Measurements from ENCODE around the gene MEF2C. TPM values are rescaled to one million over a fixed set of nuclear protein-coding genes. Genes with fewer than 3 reads are reported as not detected.

MEF2C gene
- polyA plus RNA-seq, 1 donor (not counting 4 experiments of a cell fraction or from before 2014, with no cell fraction given), result 0.10 TPM

GRCh38 chr5:88840495-88840894, 42.5 kb downstream of the MEF2C start:
- no peaks in the 10 kb centered on the region for H3K9me3 ChIP-seq (ENCODE audit: control insufficient read depth, low read depth, low read length)
- no peak for FAIRE-seq
- no peaks in the 10 kb centered on the region for H3K36me3 ChIP-seq (ENCODE audit: control insufficient read depth in 2 of 2, extremely low read depth in 1 of 2, insufficient read depth in 2 of 2, low read length in 2 of 2)
- H3K4me1 ChIP-seq (ENCODE audit: control insufficient read depth, extremely low read depth, insufficient read depth, low read length), result no peaks in the 10 kb centered on the region
- no peaks in the 10 kb centered on the region for H3K27me3 ChIP-seq (ENCODE audit: control insufficient read depth, extremely low read depth, insufficient read depth, low read length)
- H3K79me2 ChIP-seq (ENCODE audit: control insufficient read depth, insufficient read depth, low read length), result no peaks in the 10 kb centered on the region
- no peaks in the 10 kb centered on the region for H4K20me1 ChIP-seq (ENCODE audit: control insufficient read depth, extremely low read depth, insufficient read depth, low read length)
- no peak for DNase-seq (ENCODE audit: low read depth, low spot score)
- H3K27ac ChIP-seq (ENCODE audit: control insufficient read depth, insufficient read depth, low read length), result no peak overlapping the region
- no peak overlapping the region for H3K4me2 ChIP-seq (ENCODE audit: control insufficient read depth, extremely low read depth, insufficient read depth, low read depth, low read length)
- H2AFZ ChIP-seq (ENCODE audit: control insufficient read depth, low read length), result no peak overlapping the region
- H3K9me1 ChIP-seq (ENCODE audit: control insufficient read depth, extremely low read depth, insufficient read depth, low read length), result no peaks in the 10 kb centered on the region
- H3K4me3 ChIP-seq (ENCODE audit: control insufficient read depth in 2 of 3, extremely low read depth in 1 of 3, insufficient read depth in 2 of 3, low read depth in 1 of 3, low read length in 3 of 3), result no peak overlapping the region
- H3K9ac ChIP-seq (ENCODE audit: control insufficient read depth, extremely low read depth, insufficient read depth, low read length), result no peak overlapping the region
- dilution Hi-C loops (cut with MboI; ENCODE audit: extremely low pct_ligation_motif_present, low sequenced_read_pairs), result no loop called here
- no peak for TF ChIP-seq EZH2 (IDR thresholded peaks at IDR 0.05; ENCODE audit: low read length)

GRCh38 chr5:88839238-88839637, 43.7 kb downstream of the MEF2C start:
- TF ChIP-seq CTCF (optimal IDR thresholded peaks at IDR 0.05 in 1 of 3, IDR thresholded peaks at IDR 0.05 in 1 of 3, conservative IDR thresholded peaks at IDR 0.05 in 1 of 3; ENCODE audit: extremely low read depth in 1 of 3, insufficient read depth in 2 of 3, low read length in 3 of 3) (no peak), EZH2 (IDR thresholded peaks at IDR 0.05; ENCODE audit: low read length) (no peak)
- dilution Hi-C loops (cut with MboI; ENCODE audit: extremely low pct_ligation_motif_present, low sequenced_read_pairs), result no loop called here
- H3K79me2 ChIP-seq (ENCODE audit: control insufficient read depth, insufficient read depth, low read length), result no peaks in the 10 kb centered on the region
- H3K27ac ChIP-seq (ENCODE audit: control insufficient read depth, insufficient read depth, low read length), result no peak overlapping the region
- H3K4me2 ChIP-seq (ENCODE audit: control insufficient read depth, extremely low read depth, insufficient read depth, low read depth, low read length), result no peak overlapping the region
- H2AFZ ChIP-seq (ENCODE audit: control insufficient read depth, low read length), result no peak overlapping the region
- DNase-seq (ENCODE audit: low read depth, low spot score) (no peak), FAIRE-seq (no peak)
- no peaks in the 10 kb centered on the region for H3K9me3 ChIP-seq (ENCODE audit: control insufficient read depth, low read depth, low read length)
- H3K36me3 ChIP-seq (ENCODE audit: control insufficient read depth in 2 of 2, extremely low read depth in 1 of 2, insufficient read depth in 2 of 2, low read length in 2 of 2), result no peaks in the 10 kb centered on the region
- H3K27me3 ChIP-seq (ENCODE audit: control insufficient read depth, extremely low read depth, insufficient read depth, low read length), result no peaks in the 10 kb centered on the region
- H3K4me3 ChIP-seq (ENCODE audit: control insufficient read depth in 2 of 3, extremely low read depth in 1 of 3, insufficient read depth in 2 of 3, low read depth in 1 of 3, low read length in 3 of 3), result no peak overlapping the region
- no peaks in the 10 kb centered on the region for H3K4me1 ChIP-seq (ENCODE audit: control insufficient read depth, extremely low read depth, insufficient read depth, low read length)
- no peak overlapping the region for H3K9ac ChIP-seq (ENCODE audit: control insufficient read depth, extremely low read depth, insufficient read depth, low read length)
- no peaks in the 10 kb centered on the region for H3K9me1 ChIP-seq (ENCODE audit: control insufficient read depth, extremely low read depth, insufficient read depth, low read length)
- no peaks in the 10 kb centered on the region for H4K20me1 ChIP-seq (ENCODE audit: control insufficient read depth, extremely low read depth, insufficient read depth, low read length)

- Histone ChIP-seq H3K9me3 (ENCODE audit: control insufficient read depth, low read depth, low read length) (no peaks in the 10 kb centered on the region), H3K27ac (ENCODE audit: control insufficient read depth, insufficient read depth, low read length) (no peak overlapping the region), H3K9ac (ENCODE audit: control insufficient read depth, extremely low read depth, insufficient read depth, low read length) (no peak overlapping the region), H2AFZ (ENCODE audit: control insufficient read depth, low read length) (no peak overlapping the region), H3K9me1 (ENCODE audit: control insufficient read depth, extremely low read depth, insufficient read depth, low read length) (no peaks in the 10 kb centered on the region), H3K36me3 (ENCODE audit: control insufficient read depth in 2 of 2, extremely low read depth in 1 of 2, insufficient read depth in 2 of 2, low read length in 2 of 2) (no peaks in the 10 kb centered on the region), H4K20me1 (ENCODE audit: control insufficient read depth, extremely low read depth, insufficient read depth, low read length) (no peaks in the 10 kb centered on the region), H3K4me1 (ENCODE audit: control insufficient read depth, extremely low read depth, insufficient read depth, low read length) (no peaks in the 10 kb centered on the region), H3K4me2 (ENCODE audit: control insufficient read depth, extremely low read depth, insufficient read depth, low read depth, low read length) (no peak overlapping the region), H3K27me3 (ENCODE audit: control insufficient read depth, extremely low read depth, insufficient read depth, low read length) (no peaks in the 10 kb centered on the region), H3K79me2 (ENCODE audit: control insufficient read depth, insufficient read depth, low read length) (no peaks in the 10 kb centered on the region), H3K4me3 (ENCODE audit: control insufficient read depth in 2 of 3, extremely low read depth in 1 of 3, insufficient read depth in 2 of 3, low read depth in 1 of 3, low read length in 3 of 3) (no peak overlapping the region)
- FAIRE-seq (no peak), DNase-seq (ENCODE audit: low read depth, low spot score) (no peak)
- dilution Hi-C loops (cut with MboI; ENCODE audit: extremely low pct_ligation_motif_present, low sequenced_read_pairs), result no loop called here
- TF ChIP-seq EZH2 (IDR thresholded peaks at IDR 0.05; ENCODE audit: low read length), result no peak
- TF ChIP-seq CTCF (optimal IDR thresholded peaks at IDR 0.05 in 1 of 3, IDR thresholded peaks at IDR 0.05 in 1 of 3, conservative IDR thresholded peaks at IDR 0.05 in 1 of 3; ENCODE audit: extremely low read depth in 1 of 3, insufficient read depth in 2 of 3, low read length in 3 of 3), result no peak
Measured at GRCh38 chr5:88838500-88838899, 44.5 kb downstream of the MEF2C start.

Measured in keratinocyte (primary cell).